GM12878 (cell line): ENCODE measurements around the gene FAM53B. TPM values are rescaled to one million over a fixed set of nuclear protein-coding genes. Genes with fewer than 3 reads are reported as not detected.

Experiments used
- ATAC-seq: fragments of 200-7000 bp; cut with Tn5 transposase; 3 replicates; pipeline ENCODE4 v1.9.1; 2020; ENCODE audit warnings: mild to moderate bottlenecking, moderate library complexity
- BruUV-seq: library from RNA; stranded (reverse); fragments of 400-500 nt; replicated peaks from 2 replicates; lab custom pipeline; 2021; lab: Mats Ljungman, UMichigan
- CTCF ChIA-PET: fragments of 300-600 bp; sonication (Branson Sonifier 250); formaldehyde crosslinking; extraction: SDS; loops from one replicate; lab custom pipeline; 2021; ENCODE audit warnings: inconsistent platforms; lab: Yijun Ruan, JAX
- POLR2A ChIA-PET: fragments of 350-600 bp; formaldehyde crosslinking; extraction: SDS; loops from one replicate; lab custom pipeline; 2021; ENCODE audit warnings: inconsistent platforms; lab: Charles Lee
- RAD21 ChIA-PET: fragments of 300-600 bp; sonication (Branson Sonifier 250); formaldehyde crosslinking; loops from one replicate; lab custom pipeline; 2023; ENCODE audit warnings: antibody characterized with exemption; ENCODE audit not compliant: unreplicated experiment; lab: Charles Lee
- SMC1A ChIA-PET: fragments of 300-600 bp; sonication (Branson Sonifier 250); formaldehyde crosslinking; loops from one replicate; lab custom pipeline; 2023; ENCODE audit not compliant: unreplicated experiment, uncharacterized antibody; lab: Charles Lee
- DNase-seq: peaks from one replicate; pipeline ENCODE4 v3.0.0-alpha.2; 2011; ENCODE audit warnings: low read depth, low spot score
- FAIRE-seq: peaks from 3 replicates; lab custom pipeline; 2011; peaks lifted over from hg19 to GRCh38; lab: Jason Lieb, UNC
- H2AFZ ChIP-seq: 2 replicates; pipeline ENCODE4 v1.6.0; 2011; ENCODE audit warnings: low read depth, low read length, control low read depth; ENCODE audit not compliant: control insufficient read depth
- H3K27ac ChIP-seq: 2 replicates; pipeline ENCODE4 v1.5.1; 2011; ENCODE audit warnings: control low read depth; ENCODE audit not compliant: control insufficient read depth, insufficient read depth
- H3K27me3 ChIP-seq, 2 experiments: replicated peaks in 1 of 2; 2 replicates each; pipeline versions ENCODE4 v1.6.0 to v1.6.1; 2011; ENCODE audit warnings: low read length in 1 of 2; ENCODE audit not compliant: control insufficient read depth in 2 of 2, insufficient read depth in 2 of 2
- H3K36me3 ChIP-seq, 2 experiments: 2 replicates each; pipeline ENCODE4 v1.5.1; 2011; ENCODE audit warnings: low read length in 1 of 2; ENCODE audit not compliant: control insufficient read depth in 2 of 2, insufficient read depth in 2 of 2
- H3K4me1 ChIP-seq: 2 replicates; pipeline ENCODE4 v1.6.1; 2011; ENCODE audit warnings: mild to moderate bottlenecking, low read length, moderate library complexity, mixed read lengths; ENCODE audit not compliant: control insufficient read depth, insufficient read depth
- H3K4me2 ChIP-seq: 2 replicates; pipeline ENCODE4 v1.6.0; 2011; ENCODE audit warnings: control low read depth; ENCODE audit not compliant: control insufficient read depth, insufficient read depth
- H3K4me3 ChIP-seq: fragments of 200-600 bp; sonication (generic); 2 replicates; pipeline ENCODE4 v1.5.1; 2016
- H3K79me2 ChIP-seq: 2 replicates; pipeline ENCODE4 v1.6.0; 2011; ENCODE audit warnings: low read length; ENCODE audit not compliant: control insufficient read depth, insufficient read depth
- H3K9ac ChIP-seq: 2 replicates; pipeline ENCODE4 v1.8.0; 2011; ENCODE audit warnings: low read length, control low read depth, mixed read lengths; ENCODE audit not compliant: control insufficient read depth, insufficient read depth
- H3K9me3 ChIP-seq: replicated peaks from 3 replicates; pipeline ENCODE4 v1.5.1; 2011; ENCODE audit warnings: mild to moderate bottlenecking, low read length; ENCODE audit not compliant: control insufficient read depth, insufficient read depth
- H4K20me1 ChIP-seq: 2 replicates; pipeline ENCODE4 v1.6.0; 2011; ENCODE audit not compliant: control insufficient read depth, insufficient read depth
- GABPA ChIP-seq: IDR thresholded peaks from 2 replicates; pipeline ENCODE4 v1.6.1; 2014; ENCODE audit warnings: antibody characterized with exemption, low read depth, mild to moderate bottlenecking, inconsistent platforms
- HDGF ChIP-seq: fragments of 450-650 bp; IDR thresholded peaks from 2 replicates; pipeline ENCODE4 v1.6.1; 2016; ENCODE audit warnings: antibody characterized with exemption
- PAX5 ChIP-seq: IDR thresholded peaks from 2 replicates; pipeline ENCODE4 v1.6.1; 2011; ENCODE audit warnings: low read depth, low read length, borderline replicate concordance
- ZZZ3 ChIP-seq: IDR thresholded peaks from 2 replicates; pipeline ENCODE4 v1.6.1; 2011; ENCODE audit warnings: low read depth; ENCODE audit not compliant: control insufficient read depth, insufficient read length
- WGBS: methylation state at CpG from one replicate; pipeline ENCODE4 v1.1.6; 2016; ENCODE audit warnings: low lambda C conversion rate; ENCODE audit not compliant: insufficient replicate concordance, insufficient coverage; ENCODE audit errors: missing lambda C conversion rate; 5-methylcytosine and 5-hydroxymethylcytosine counted together
- in situ Hi-C: fragments of 300-500 bp; cut with MboI; formaldehyde crosslinking; loops from 9 replicates; pipeline ENCODE4 v1.14.3; 2018; ENCODE audit warnings: mixed read lengths
- intact Hi-C: fragments of 100-400 bp; cut with micrococcal nuclease; formaldehyde crosslinking; loops from one replicate; pipeline ENCODE4 v1.14.2; 2022; ENCODE audit not compliant: unreplicated experiment
- polyA plus RNA-seq, 11 experiments: library from polyadenylated mRNA; depleted of rRNA in 4 of 11; unstranded in 6 of 11; stranded (reverse) in 5 of 11; fragments of >200 nt; fragmentation: Nextera tagmentation in 4 of 11; fragmentation: Illumina TruSeq in 1 of 11; extraction: Ambion mirVana in 4 of 11; extraction: Trizol in 1 of 11; gene quantifications; 1 replicate in 1 of 11; 2 replicates in 10 of 11; pipeline versions ENCODE4 v1.2.1 to v1.2.3, GENCODE V29; 2011 to 2016; ENCODE audit warnings: inconsistent platforms in 2 of 11, missing spikeins in 2 of 11, low read depth in 1 of 11
- total RNA-seq, 4 experiments: library from RNA; depleted of rRNA in 3 of 4; stranded (reverse); fragments of >200 nt in 3 of 4; fragmentation: Illumina TruSeq in 1 of 4; extraction: Trizol in 1 of 4; gene quantifications; 2 replicates each; pipeline versions ENCODE4 v1.2.1 to v1.2.3, GENCODE V29; 2013 to 2021
- TF ChIP-seq, protein P1 (sequence below): fragments of 450-650 bp; IDR thresholded peaks from 2 replicates; pipeline ENCODE4 v1.6.1; 2018; ENCODE audit warnings: borderline replicate concordance, mild to moderate bottlenecking; ENCODE audit not compliant: partially characterized antibody
- TF ChIP-seq, protein P2 (sequence below): fragments of 450-650 bp; IDR thresholded peaks from 2 replicates; pipeline ENCODE4 v1.6.1; 2016; ENCODE audit warnings: mild to moderate bottlenecking, moderate library complexity, borderline replicate concordance
- TF ChIP-seq, protein P3 (sequence below): fragments of 450-650 bp; formaldehyde crosslinking; IDR thresholded peaks from 2 replicates; pipeline ENCODE4 v1.4.0; 2022; ENCODE audit warnings: mild to moderate bottlenecking, moderate library complexity

The FAM53B gene
- total and polyA plus RNA-seq, 10 of the 15 experiments (the other 5 are each of a cell fraction or from before 2014, with no cell fraction given) = 0.05 to 26.3 (median 8.1) TPM

DNA sequence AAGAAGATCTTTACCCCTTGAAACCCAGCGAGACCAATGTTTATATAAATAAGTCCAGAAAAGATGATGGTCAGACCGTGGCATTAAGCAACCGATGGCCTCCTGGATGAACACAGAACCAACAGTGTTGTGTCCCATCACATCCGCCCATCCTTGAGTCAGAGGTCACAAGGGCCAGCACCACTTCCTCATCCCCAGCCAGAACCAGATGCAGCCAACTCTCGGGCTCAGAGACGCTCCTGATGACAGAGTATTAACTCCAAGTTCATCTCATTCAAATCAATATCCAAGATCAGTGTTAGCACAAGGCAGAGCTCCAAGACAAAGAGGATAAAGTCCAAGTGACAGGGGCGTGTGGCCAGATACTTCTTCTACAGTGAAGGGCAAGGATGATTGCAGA lies 63.5 kb downstream of the FAM53B start:
- DNase-seq (no peak), FAIRE-seq (no peak), ATAC-seq (no peak)
- Histone ChIP-seq H3K4me3 (no peak overlapping the region), H4K20me1 (no peaks in the 10 kb centered on the region), H3K27ac (no peak overlapping the region), H3K9ac (no peak overlapping the region), H3K36me3 (peaks cover 22 to 25% of the 10 kb centered on the region in 2 experiments), H3K79me2 (no peaks in the 10 kb centered on the region), H2AFZ (no peak overlapping the region), H3K4me1 (peaks cover 14% of the 10 kb centered on the region), H3K27me3 (no peaks in the 10 kb centered on the region), H3K4me2 (no peak overlapping the region), H3K9me3 (no peaks in the 10 kb centered on the region)
- CTCF ChIA-PET = interaction anchor here (0.7 to 1.4 kb wide), 2 partner anchors 16 to 61 kb away, joined by 3 to 4 read pairs; no protein-coding TSS in a partner anchor
- over 99% methylated on average over 7 of the region's 7 CpGs for WGBS
- POLR2A ChIA-PET = interaction anchor here (0.6 to 1.2 kb wide), 2 partner anchors 31 to 141 kb away, joined by 3 read pairs; no protein-coding TSS in a partner anchor
- SMC1A ChIA-PET = interaction anchor here (0.9 to 3.1 kb wide), 3 partner anchors 9 to 86 kb away, joined by 3 to 9 read pairs (median 3); no protein-coding TSS in a partner anchor
- no peak for TF ChIP-seq PAX5
- no peak for TF ChIP-seq HDGF
- no peak for TF ChIP-seq GABPA
- TF ChIP-seq ZZZ3 = no peak
- TF ChIP-seq, protein P1, sequence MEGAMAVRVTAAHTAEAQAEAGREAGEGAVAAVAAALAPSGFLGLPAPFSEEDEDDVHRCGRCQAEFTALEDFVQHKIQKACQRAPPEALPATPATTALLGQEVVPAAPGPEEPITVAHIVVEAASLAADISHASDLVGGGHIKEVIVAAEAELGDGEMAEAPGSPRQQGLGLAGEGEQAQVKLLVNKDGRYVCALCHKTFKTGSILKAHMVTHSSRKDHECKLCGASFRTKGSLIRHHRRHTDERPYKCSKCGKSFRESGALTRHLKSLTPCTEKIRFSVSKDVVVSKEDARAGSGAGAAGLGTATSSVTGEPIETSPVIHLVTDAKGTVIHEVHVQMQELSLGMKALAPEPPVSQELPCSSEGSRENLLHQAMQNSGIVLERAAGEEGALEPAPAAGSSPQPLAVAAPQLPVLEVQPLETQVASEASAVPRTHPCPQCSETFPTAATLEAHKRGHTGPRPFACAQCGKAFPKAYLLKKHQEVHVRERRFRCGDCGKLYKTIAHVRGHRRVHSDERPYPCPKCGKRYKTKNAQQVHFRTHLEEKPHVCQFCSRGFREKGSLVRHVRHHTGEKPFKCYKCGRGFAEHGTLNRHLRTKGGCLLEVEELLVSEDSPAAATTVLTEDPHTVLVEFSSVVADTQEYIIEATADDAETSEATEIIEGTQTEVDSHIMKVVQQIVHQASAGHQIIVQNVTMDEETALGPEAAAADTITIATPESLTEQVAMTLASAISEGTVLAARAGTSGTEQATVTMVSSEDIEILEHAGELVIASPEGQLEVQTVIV = no peak
- TF ChIP-seq, protein P2, sequence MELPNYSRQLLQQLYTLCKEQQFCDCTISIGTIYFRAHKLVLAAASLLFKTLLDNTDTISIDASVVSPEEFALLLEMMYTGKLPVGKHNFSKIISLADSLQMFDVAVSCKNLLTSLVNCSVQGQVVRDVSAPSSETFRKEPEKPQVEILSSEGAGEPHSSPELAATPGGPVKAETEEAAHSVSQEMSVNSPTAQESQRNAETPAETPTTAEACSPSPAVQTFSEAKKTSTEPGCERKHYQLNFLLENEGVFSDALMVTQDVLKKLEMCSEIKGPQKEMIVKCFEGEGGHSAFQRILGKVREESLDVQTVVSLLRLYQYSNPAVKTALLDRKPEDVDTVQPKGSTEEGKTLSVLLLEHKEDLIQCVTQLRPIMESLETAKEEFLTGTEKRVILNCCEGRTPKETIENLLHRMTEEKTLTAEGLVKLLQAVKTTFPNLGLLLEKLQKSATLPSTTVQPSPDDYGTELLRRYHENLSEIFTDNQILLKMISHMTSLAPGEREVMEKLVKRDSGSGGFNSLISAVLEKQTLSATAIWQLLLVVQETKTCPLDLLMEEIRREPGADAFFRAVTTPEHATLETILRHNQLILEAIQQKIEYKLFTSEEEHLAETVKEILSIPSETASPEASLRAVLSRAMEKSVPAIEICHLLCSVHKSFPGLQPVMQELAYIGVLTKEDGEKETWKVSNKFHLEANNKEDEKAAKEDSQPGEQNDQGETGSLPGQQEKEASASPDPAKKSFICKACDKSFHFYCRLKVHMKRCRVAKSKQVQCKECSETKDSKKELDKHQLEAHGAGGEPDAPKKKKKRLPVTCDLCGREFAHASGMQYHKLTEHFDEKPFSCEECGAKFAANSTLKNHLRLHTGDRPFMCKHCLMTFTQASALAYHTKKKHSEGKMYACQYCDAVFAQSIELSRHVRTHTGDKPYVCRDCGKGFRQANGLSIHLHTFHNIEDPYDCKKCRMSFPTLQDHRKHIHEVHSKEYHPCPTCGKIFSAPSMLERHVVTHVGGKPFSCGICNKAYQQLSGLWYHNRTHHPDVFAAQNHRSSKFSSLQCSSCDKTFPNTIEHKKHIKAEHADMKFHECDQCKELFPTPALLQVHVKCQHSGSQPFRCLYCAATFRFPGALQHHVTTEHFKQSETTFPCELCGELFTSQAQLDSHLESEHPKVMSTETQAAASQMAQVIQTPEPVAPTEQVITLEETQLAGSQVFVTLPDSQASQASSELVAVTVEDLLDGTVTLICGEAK = no peak
- TF ChIP-seq, protein P3, sequence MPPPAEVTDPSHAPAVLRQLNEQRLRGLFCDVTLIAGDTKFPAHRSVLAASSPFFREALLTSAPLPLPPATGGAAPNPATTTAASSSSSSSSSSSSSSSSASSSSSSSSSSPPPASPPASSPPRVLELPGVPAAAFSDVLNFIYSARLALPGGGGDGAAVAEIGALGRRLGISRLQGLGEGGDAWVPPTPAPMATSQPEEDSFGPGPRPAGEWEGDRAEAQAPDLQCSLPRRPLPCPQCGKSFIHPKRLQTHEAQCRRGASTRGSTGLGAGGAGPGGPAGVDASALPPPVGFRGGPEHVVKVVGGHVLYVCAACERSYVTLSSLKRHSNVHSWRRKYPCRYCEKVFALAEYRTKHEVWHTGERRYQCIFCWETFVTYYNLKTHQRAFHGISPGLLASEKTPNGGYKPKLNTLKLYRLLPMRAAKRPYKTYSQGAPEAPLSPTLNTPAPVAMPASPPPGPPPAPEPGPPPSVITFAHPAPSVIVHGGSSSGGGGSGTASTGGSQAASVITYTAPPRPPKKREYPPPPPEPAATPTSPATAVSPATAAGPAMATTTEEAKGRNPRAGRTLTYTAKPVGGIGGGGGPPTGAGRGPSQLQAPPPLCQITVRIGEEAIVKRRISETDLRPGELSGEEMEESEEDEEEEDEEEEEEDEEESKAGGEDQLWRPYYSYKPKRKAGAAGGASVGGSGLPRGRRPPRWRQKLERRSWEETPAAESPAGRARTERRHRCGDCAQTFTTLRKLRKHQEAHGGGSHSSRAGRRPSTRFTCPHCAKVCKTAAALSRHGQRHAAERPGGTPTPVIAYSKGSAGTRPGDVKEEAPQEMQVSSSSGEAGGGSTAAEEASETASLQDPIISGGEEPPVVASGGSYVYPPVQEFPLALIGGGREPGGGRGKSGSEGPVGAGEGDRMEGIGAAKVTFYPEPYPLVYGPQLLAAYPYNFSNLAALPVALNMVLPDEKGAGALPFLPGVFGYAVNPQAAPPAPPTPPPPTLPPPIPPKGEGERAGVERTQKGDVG (CRISPR knock-in tag) = no peak
- RAD21 ChIA-PET = interaction anchor here (1.4 kb wide), 1 partner anchor 16 kb away, joined by 3 read pairs; no protein-coding TSS in a partner anchor
- in situ Hi-C loops (no loop called here), intact Hi-C loops (no loop called here)
- no TSS peak for BruUV-seq
